ENCODE results near the gene ENTHD1. TPM values are rescaled to one million over a fixed set of nuclear protein-coding genes. Genes with fewer than 3 reads are reported as not detected.

ENTHD1 gene
- total and polyA plus RNA-seq, 9 of the 15 experiments (the other 6 are each of a cell fraction or from before 2014, with no cell fraction given) = 0.13 to 0.98 (median 0.35) TPM

DNA sequence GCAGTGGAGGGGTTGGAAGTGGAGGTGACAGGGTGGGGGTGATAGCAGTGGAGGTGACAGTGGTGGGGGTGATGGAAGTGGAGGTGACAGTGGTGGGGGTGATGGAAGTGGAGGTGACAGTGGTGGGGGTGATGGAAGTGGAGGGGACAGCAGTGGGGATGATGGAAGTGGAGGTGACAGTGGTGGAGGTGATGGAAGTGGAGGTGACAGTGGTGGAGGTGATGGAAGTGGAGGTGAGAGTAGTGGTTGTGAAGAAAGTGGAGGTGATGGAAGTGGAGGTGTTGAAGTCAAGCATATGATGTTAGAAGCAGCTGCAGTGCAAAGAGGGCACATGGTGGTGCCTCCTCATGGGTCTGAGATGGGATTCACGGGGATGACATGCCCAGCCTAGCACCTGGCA lies 181.5 kb downstream of the ENTHD1 start (continued):
- TF ChIP-seq, protein P1, sequence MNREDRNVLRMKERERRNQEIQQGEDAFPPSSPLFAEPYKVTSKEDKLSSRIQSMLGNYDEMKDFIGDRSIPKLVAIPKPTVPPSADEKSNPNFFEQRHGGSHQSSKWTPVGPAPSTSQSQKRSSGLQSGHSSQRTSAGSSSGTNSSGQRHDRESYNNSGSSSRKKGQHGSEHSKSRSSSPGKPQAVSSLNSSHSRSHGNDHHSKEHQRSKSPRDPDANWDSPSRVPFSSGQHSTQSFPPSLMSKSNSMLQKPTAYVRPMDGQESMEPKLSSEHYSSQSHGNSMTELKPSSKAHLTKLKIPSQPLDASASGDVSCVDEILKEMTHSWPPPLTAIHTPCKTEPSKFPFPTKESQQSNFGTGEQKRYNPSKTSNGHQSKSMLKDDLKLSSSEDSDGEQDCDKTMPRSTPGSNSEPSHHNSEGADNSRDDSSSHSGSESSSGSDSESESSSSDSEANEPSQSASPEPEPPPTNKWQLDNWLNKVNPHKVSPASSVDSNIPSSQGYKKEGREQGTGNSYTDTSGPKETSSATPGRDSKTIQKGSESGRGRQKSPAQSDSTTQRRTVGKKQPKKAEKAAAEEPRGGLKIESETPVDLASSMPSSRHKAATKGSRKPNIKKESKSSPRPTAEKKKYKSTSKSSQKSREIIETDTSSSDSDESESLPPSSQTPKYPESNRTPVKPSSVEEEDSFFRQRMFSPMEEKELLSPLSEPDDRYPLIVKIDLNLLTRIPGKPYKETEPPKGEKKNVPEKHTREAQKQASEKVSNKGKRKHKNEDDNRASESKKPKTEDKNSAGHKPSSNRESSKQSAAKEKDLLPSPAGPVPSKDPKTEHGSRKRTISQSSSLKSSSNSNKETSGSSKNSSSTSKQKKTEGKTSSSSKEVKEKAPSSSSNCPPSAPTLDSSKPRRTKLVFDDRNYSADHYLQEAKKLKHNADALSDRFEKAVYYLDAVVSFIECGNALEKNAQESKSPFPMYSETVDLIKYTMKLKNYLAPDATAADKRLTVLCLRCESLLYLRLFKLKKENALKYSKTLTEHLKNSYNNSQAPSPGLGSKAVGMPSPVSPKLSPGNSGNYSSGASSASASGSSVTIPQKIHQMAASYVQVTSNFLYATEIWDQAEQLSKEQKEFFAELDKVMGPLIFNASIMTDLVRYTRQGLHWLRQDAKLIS (CRISPR knock-in tag; IDR thresholded peaks at IDR 0.05) = no peak

DNA sequence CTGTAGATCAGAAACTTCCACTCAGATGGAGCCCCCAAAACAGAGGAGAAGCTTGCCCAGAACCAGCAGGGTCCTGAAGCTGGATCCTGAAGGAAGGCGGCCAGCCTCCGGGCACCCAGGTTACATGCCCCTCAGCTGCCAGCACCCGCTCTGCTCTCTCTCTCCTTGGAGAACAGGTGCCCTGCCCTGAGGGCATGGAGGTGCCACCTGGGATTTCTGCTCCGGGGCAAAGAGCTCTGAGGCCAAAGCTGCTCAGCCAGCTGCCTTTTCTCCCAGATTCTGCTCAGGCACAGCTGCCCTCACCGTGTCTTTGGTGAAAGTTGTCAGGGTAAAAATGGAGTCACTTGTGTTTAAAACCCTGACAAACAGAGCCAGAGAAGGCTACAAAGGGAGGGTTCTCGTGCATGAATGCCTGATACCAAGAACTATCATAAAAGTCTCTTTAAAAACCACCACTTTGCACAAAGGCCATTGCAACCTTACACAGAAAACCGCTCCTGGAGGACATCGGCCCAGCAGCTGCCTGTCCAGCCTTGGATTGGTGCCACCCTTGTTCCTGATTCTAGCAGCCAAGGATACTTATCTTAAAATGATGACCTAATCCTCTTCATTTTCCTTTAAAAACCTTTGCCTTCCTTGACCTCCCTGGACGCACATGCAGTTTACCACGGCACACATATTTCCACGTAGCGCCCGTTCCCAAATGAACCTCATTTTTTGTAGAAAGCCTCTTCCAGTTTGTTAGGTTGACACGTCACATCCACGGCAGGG lies 183.0 kb downstream of the ENTHD1 start:
- Histone ChIP-seq H2AFZ (ENCODE audit: low read depth, low read length) (no peak overlapping the region), H3K9me3 (replicated peaks; ENCODE audit: control insufficient read depth, insufficient read depth, low read depth, low read length) (no peaks in the 10 kb centered on the region), H3K79me2 (ENCODE audit: control insufficient read depth, insufficient read depth, low read length) (no peaks in the 10 kb centered on the region), H3K36me3 (ENCODE audit: control insufficient read depth, insufficient read depth, low read length) (no peaks in the 10 kb centered on the region), H3K9me1 (ENCODE audit: control insufficient read depth, insufficient read depth, low read length) (no peaks in the 10 kb centered on the region), H3K4me2 (ENCODE audit: insufficient read depth, low read length) (no peak overlapping the region), H3K4me3 (no peak overlapping the region), H3K27ac (ENCODE audit: extremely low read depth, low read depth, low read length) (no peak overlapping the region), H3K27me3 (ENCODE audit: control insufficient read depth in 2 of 2, insufficient read depth in 2 of 2, low read length in 2 of 2) (no peaks in the 10 kb centered on the region), H3K9ac (ENCODE audit: insufficient read depth in 1 of 2, low read depth in 2 of 2, low read length in 2 of 2) (no peak overlapping the region), H4K20me1 (replicated peaks; ENCODE audit: control insufficient read depth, insufficient read depth, low read length) (no peaks in the 10 kb centered on the region), H3K4me1 (replicated peaks in 1 of 2; ENCODE audit: control insufficient read depth in 2 of 2, insufficient read depth in 2 of 2, low read length in 2 of 2) (peaks cover 0 to 28% of the 10 kb centered on the region in 2 experiments; a peak in 2 of 5 replicates)
- 55% methylated on average over 12 of the region's 15 CpGs for WGBS (ENCODE audit: insufficient coverage, low coverage, missing lambda C conversion rate)
- ChIA-PET CTCF (ENCODE audit: low intra/inter-chr PET ratio) (no interaction called here), POLR2A (interaction anchor here (0.6 kb wide), 1 partner anchor 10 kb away, joined by 4 read pairs; no protein-coding TSS in a partner anchor)
- in situ Hi-C loops (cut with MboI) (no loop called here), intact Hi-C loops (cut with micrococcal nuclease) (no loop called here)
- ATAC-seq (no peak), DNase-seq (ENCODE audit: extremely low read depth in 1 of 4, low spot score in 3 of 4) (no peak), FAIRE-seq (no peak)
- no TSS peak for BruUV-seq (replicated peaks)
- TF ChIP-seq FOXP1 (CRISPR knock-in tag; IDR thresholded peaks at IDR 0.05) = no peak
- TF ChIP-seq BRF1 (IDR thresholded peaks at IDR 0.05; ENCODE audit: borderline replicate concordance, extremely low read depth, insufficient read length) = no peak
- TF ChIP-seq, protein P2, sequence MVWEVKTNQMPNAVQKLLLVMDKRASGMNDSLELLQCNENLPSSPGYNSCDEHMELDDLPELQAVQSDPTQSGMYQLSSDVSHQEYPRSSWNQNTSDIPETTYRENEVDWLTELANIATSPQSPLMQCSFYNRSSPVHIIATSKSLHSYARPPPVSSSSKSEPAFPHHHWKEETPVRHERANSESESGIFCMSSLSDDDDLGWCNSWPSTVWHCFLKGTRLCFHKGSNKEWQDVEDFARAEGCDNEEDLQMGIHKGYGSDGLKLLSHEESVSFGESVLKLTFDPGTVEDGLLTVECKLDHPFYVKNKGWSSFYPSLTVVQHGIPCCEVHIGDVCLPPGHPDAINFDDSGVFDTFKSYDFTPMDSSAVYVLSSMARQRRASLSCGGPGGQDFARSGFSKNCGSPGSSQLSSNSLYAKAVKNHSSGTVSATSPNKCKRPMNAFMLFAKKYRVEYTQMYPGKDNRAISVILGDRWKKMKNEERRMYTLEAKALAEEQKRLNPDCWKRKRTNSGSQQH (CRISPR knock-in tag; IDR thresholded peaks at IDR 0.05) = no peak
- no peak for TF ChIP-seq TRIM24 (IDR thresholded peaks at IDR 0.05)
- no peak for TF ChIP-seq KAT2B (IDR thresholded peaks at IDR 0.05; ENCODE audit: low read depth, low read length)
- no peak for TF ChIP-seq CBFA2T3 (IDR thresholded peaks at IDR 0.05)
- TF ChIP-seq, protein P3, sequence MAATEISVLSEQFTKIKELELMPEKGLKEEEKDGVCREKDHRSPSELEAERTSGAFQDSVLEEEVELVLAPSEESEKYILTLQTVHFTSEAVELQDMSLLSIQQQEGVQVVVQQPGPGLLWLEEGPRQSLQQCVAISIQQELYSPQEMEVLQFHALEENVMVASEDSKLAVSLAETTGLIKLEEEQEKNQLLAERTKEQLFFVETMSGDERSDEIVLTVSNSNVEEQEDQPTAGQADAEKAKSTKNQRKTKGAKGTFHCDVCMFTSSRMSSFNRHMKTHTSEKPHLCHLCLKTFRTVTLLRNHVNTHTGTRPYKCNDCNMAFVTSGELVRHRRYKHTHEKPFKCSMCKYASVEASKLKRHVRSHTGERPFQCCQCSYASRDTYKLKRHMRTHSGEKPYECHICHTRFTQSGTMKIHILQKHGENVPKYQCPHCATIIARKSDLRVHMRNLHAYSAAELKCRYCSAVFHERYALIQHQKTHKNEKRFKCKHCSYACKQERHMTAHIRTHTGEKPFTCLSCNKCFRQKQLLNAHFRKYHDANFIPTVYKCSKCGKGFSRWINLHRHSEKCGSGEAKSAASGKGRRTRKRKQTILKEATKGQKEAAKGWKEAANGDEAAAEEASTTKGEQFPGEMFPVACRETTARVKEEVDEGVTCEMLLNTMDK (IDR thresholded peaks at IDR 0.05; ENCODE audit: borderline replicate concordance, insufficient read depth, low read depth, low read length, poor library complexity, severe bottlenecking) = no peak
- TF ChIP-seq MBD2 (IDR thresholded peaks at IDR 0.05; ENCODE audit: borderline replicate concordance, low read depth) = no peak
- TF ChIP-seq, protein P4, sequence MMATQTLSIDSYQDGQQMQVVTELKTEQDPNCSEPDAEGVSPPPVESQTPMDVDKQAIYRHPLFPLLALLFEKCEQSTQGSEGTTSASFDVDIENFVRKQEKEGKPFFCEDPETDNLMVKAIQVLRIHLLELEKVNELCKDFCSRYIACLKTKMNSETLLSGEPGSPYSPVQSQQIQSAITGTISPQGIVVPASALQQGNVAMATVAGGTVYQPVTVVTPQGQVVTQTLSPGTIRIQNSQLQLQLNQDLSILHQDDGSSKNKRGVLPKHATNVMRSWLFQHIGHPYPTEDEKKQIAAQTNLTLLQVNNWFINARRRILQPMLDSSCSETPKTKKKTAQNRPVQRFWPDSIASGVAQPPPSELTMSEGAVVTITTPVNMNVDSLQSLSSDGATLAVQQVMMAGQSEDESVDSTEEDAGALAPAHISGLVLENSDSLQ (IDR thresholded peaks at IDR 0.05) = no peak
- no peak for TF ChIP-seq XRCC3 (IDR thresholded peaks at IDR 0.05)
- no peak for TF ChIP-seq RBM34 (IDR thresholded peaks at IDR 0.05; ENCODE audit: borderline replicate concordance, insufficient read depth, low read length)

Data from K562 (cell line).